SU-DHL-6 (cell line): Measurements from ENCODE around the gene LHX4.

Experiments used
- CTCF ChIP-seq: fragments of 200-600 bp; sonication (generic); IDR thresholded peaks from one replicate; pipeline ENCODE4 v1.5.1; 2017; ENCODE audit warnings: antibody characterized with exemption, mild to moderate bottlenecking, low read length, moderate library complexity; ENCODE audit not compliant: insufficient read depth, poor library complexity, severe bottlenecking
- EZH2phosphoT487 ChIP-seq: fragments of 200-600 bp; sonication (generic), shearing (Covaris generic); conservative IDR thresholded peaks from 2 replicates; pipeline ENCODE4 v1.6.1; 2018; ENCODE audit warnings: mild to moderate bottlenecking, antibody characterized with exemption, low read length, moderate library complexity, mixed read lengths

GRCh38 chr1:180231506-180231921, 1.4 kb downstream of the LHX4 start:
- peak; percentile 49 for TF ChIP-seq CTCF
- TF ChIP-seq EZH2phosphoT487: no peak
